Endodermal cell (in vitro differentiated cells): Measurements from ENCODE around the gene ZFP28. TPM values are rescaled to one million over a fixed set of nuclear protein-coding genes. Genes with fewer than 3 reads are reported as not detected.

ENCODE experiments used
- DNase-seq: peaks from one replicate; pipeline ENCODE4 v3.0.0-alpha.2; 2017
- H3K27ac ChIP-seq: 2 replicates; pipeline ENCODE4 v1.5.1; 2013; ENCODE audit warnings: mild to moderate bottlenecking, low read depth, low read length, moderate library complexity
- H3K27me3 ChIP-seq: 2 replicates; pipeline ENCODE4 v1.6.1; 2013; ENCODE audit warnings: mild to moderate bottlenecking, low read length, moderate library complexity; ENCODE audit not compliant: insufficient read depth, control insufficient read depth, poor library complexity, severe bottlenecking
- H3K36me3 ChIP-seq: 2 replicates; pipeline ENCODE4 v1.7.0; 2013; ENCODE audit warnings: mild to moderate bottlenecking, low read length, moderate library complexity; ENCODE audit not compliant: control insufficient read depth, insufficient read depth
- H3K4me1 ChIP-seq: one replicate; pipeline ENCODE4 v1.7.0; 2013; ENCODE audit warnings: low read length; ENCODE audit not compliant: control insufficient read depth, insufficient read depth
- H3K4me3 ChIP-seq: 2 replicates; pipeline ENCODE4 v1.5.1; 2013; ENCODE audit warnings: mild to moderate bottlenecking, low read length, moderate library complexity
- H3K9ac ChIP-seq: 2 replicates; pipeline ENCODE4 v1.6.1; 2013; ENCODE audit warnings: mild to moderate bottlenecking, low read length, moderate library complexity; ENCODE audit not compliant: poor library complexity, severe bottlenecking; ENCODE audit errors: extremely low read depth
- H3K9me3 ChIP-seq: 2 replicates; pipeline ENCODE4 v1.6.1; 2013; ENCODE audit warnings: mild to moderate bottlenecking, low read length, moderate library complexity; ENCODE audit not compliant: control insufficient read depth
- H3K27ac Mint-ChIP-seq: 2 replicates; pipeline ENCODE4 v1.8.0; 2020; ENCODE audit warnings: mixed read lengths
- H3K27me3 Mint-ChIP-seq: 2 replicates; pipeline ENCODE4 v1.8.0; 2021; ENCODE audit warnings: mild to moderate bottlenecking, mixed read lengths; ENCODE audit not compliant: insufficient read depth
- H3K36me3 Mint-ChIP-seq: 2 replicates; pipeline ENCODE4 v1.8.0; 2020; ENCODE audit warnings: low read depth, mixed read lengths
- H3K4me1 Mint-ChIP-seq: 2 replicates; pipeline ENCODE4 v1.8.0; 2020; ENCODE audit warnings: mixed read lengths
- H3K4me3 Mint-ChIP-seq: 2 replicates; pipeline ENCODE4 v1.8.0; 2020; ENCODE audit warnings: mild to moderate bottlenecking, moderate library complexity, mixed read lengths
- H3K9me3 Mint-ChIP-seq: 2 replicates; pipeline ENCODE4 v1.8.0; 2020; ENCODE audit warnings: mild to moderate bottlenecking, mixed read lengths
- CTCF ChIP-seq: fragments of 200-600 bp; sonication (generic); conservative IDR thresholded peaks from 2 replicates; pipeline ENCODE4 v1.5.0; 2021; ENCODE audit warnings: antibody characterized with exemption, mild to moderate bottlenecking
- WGBS, 2 experiments: methylation state at CpG; one replicate each; pipeline versions ENCODE4 v1.1.5 to v1.1.7; 2013; ENCODE audit warnings: missing lambda C conversion rate in 2 of 2, mixed read lengths in 1 of 2; ENCODE audit not compliant: insufficient coverage in 1 of 2, insufficient read length in 1 of 2; 5-methylcytosine and 5-hydroxymethylcytosine counted together
- long read RNA-seq, 4 experiments: library from polyadenylated mRNA in 2 of 4; library from RNA in 1 of 4; library from capped mRNA in 1 of 4; stranded (forward) in 3 of 4; unstranded in 1 of 4; transcript quantifications; one replicate each; pipeline ENCODE4 v2.0.0, GENCODE V29; 2020 to 2021; ENCODE audit warnings: inconsistent platforms in 1 of 4
- polyA plus RNA-seq, 2 experiments: library from polyadenylated mRNA; stranded (reverse); fragments of 50-300 nt; gene quantifications; one replicate each; pipeline ENCODE4 v1.2.3, GENCODE V29; 2013
- total RNA-seq, 2 donors: library from RNA; stranded (reverse); fragmentation: NEBNext Ultra II Directional in 1 of 2; extraction: Animal tissue kit (Norgen Biotek cat#: 25700) in 1 of 2; gene quantifications; 2 replicates in 1 of 2; 3 replicates in 1 of 2; pipeline ENCODE4 v1.2.1, GENCODE V29; 2021

Gene ZFP28
- total RNA-seq: 1 to 10 TPM; 4.8 to 6.8 TPM
- polyA plus RNA-seq (2013, experiment 1 of 2): 7.4 TPM
- polyA plus RNA-seq (2013, experiment 2 of 2): 7.8 TPM
- long read RNA-seq, experiment 1, full-length matches to known transcripts: 1 of 3 reads
- long read RNA-seq, experiment 1, partial matches to known transcripts: 0 of 3 reads
- long read RNA-seq, experiment 1, other reads (novel, unspliced or antisense): 2 of 3 reads
- long read RNA-seq, experiment 2, full-length matches to known transcripts: 7 of 11 reads
- long read RNA-seq, experiment 2, partial matches to known transcripts: 0 of 11 reads
- long read RNA-seq, experiment 2, other reads (novel, unspliced or antisense): 4 of 11 reads
- long read RNA-seq, experiment 3, full-length matches to known transcripts: 15 of 19 reads
- long read RNA-seq, experiment 3, partial matches to known transcripts: 0 of 19 reads
- long read RNA-seq, experiment 3, other reads (novel, unspliced or antisense): 4 of 19 reads
- long read RNA-seq, experiment 4: 0 reads

DNA sequence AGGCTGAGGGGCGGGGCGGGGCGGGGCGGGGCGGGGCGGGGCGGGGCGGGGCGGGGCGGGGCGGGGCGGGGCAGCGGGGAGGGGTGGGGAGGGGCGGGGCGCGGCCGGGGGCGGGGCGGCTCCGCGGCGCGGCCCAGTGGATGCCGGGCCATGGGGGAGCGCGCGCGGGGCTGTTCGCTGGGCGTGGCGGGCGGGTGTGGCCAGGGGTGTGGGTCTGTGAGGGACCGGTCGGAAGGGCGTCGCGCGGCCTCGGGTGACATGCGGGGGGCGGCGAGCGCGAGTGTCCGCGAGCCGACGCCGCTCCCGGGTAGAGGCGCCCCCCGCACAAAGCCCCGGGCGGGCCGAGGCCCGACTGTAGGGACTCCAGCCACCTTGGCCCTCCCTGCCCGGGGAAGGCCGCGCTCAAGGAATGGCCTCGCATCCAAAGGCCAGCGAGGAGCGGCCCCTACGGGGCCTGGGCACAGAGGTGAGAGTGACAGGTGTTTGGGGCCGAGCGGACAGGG, at the start of gene ZFP28:
TSS of gene ZFP28 (plus strand) at position 188 of the 503 bp plus-strand sequence. CDS start at position 259, 71 bp downstream.
- Mint-ChIP-seq H3K27ac (peak within 1 kb of the TSS; percentile 89), H3K4me1 (peaks cover 6% of the 10 kb centered on the region), H3K27me3 (peaks cover 2% of the 10 kb centered on the region), H3K4me3 (peak within 1 kb of the TSS; percentile 80), H3K9me3 (peaks cover 60% of the 10 kb centered on the region), H3K36me3 (peaks cover 32% of the 10 kb centered on the region)
- Histone ChIP-seq H3K27ac (peak within 1 kb of the TSS; percentile 80), H3K4me1 (no peaks in the 10 kb centered on the region), H3K9me3 (peaks cover 79% of the 10 kb centered on the region), H3K4me3 (peak within 1 kb of the TSS; percentile 90), H3K27me3 (no peaks in the 10 kb centered on the region), H3K9ac (peak within 1 kb of the TSS; percentile 30), H3K36me3 (peaks cover 15% of the 10 kb centered on the region)
- WGBS, 2 experiments: 4% methylated on average over 42 of the region's 65 CpGs; no CpG with 5 or more reads in 1 of the 2 experiments
- peak; percentile 91 for DNase-seq
- no peak for TF ChIP-seq CTCF

- Mint-ChIP-seq H3K4me1 (no peaks in the 10 kb centered on the region), H3K4me3 (no peak overlapping the region), H3K9me3 (peaks cover 90% of the 10 kb centered on the region), H3K27me3 (no peaks in the 10 kb centered on the region), H3K36me3 (no peaks in the 10 kb centered on the region), H3K27ac (no peak overlapping the region)
- Histone ChIP-seq H3K4me3 (peak overlapping the region; percentile 10), H3K4me1 (no peaks in the 10 kb centered on the region), H3K9ac (no peak overlapping the region), H3K9me3 (peaks cover 80% of the 10 kb centered on the region), H3K27ac (no peak overlapping the region), H3K27me3 (no peaks in the 10 kb centered on the region), H3K36me3 (no peaks in the 10 kb centered on the region)
- 85 to 86% methylated on average over 3 of the region's 3 CpGs for WGBS, 2 experiments
- TF ChIP-seq CTCF: no peak
- DNase-seq: no peak
Measured at GRCh38 chr19:56491399-56491798, 47.3 kb upstream of the ZFP28 start.

- H3K27me3 Mint-ChIP-seq: no peaks in the 10 kb centered on the region
- Histone ChIP-seq H3K9me3 (peaks cover 64% of the 10 kb centered on the region), H3K27me3 (no peaks in the 10 kb centered on the region), H3K4me1 (no peaks in the 10 kb centered on the region), H3K9ac (no peak overlapping the region), H3K27ac (no peak overlapping the region), H3K36me3 (no peaks in the 10 kb centered on the region), H3K4me3 (no peak overlapping the region)
- no peak overlapping the region for H3K4me3 Mint-ChIP-seq
- DNase-seq: no peak
- TF ChIP-seq CTCF: no peak
- H3K9me3 Mint-ChIP-seq: peaks cover 77% of the 10 kb centered on the region
- no peaks in the 10 kb centered on the region for H3K4me1 Mint-ChIP-seq
- H3K36me3 Mint-ChIP-seq: peaks cover 2% of the 10 kb centered on the region
- H3K27ac Mint-ChIP-seq: no peak overlapping the region
- 80% methylated on average over 2 of the region's 2 CpGs; no CpG with 5 or more reads in 1 of the 2 experiments for WGBS, 2 experiments
Measured at GRCh38 chr19:56504581-56504980, 34.2 kb upstream of the ZFP28 start.
